Measurements from ENCODE around the gene DYNC2I2. TPM values are rescaled to one million over a fixed set of nuclear protein-coding genes. Genes with fewer than 3 reads are reported as not detected.

DYNC2I2 gene
- total RNA-seq, 1 experiment from 2014 or later = 71.1 TPM

DNA sequence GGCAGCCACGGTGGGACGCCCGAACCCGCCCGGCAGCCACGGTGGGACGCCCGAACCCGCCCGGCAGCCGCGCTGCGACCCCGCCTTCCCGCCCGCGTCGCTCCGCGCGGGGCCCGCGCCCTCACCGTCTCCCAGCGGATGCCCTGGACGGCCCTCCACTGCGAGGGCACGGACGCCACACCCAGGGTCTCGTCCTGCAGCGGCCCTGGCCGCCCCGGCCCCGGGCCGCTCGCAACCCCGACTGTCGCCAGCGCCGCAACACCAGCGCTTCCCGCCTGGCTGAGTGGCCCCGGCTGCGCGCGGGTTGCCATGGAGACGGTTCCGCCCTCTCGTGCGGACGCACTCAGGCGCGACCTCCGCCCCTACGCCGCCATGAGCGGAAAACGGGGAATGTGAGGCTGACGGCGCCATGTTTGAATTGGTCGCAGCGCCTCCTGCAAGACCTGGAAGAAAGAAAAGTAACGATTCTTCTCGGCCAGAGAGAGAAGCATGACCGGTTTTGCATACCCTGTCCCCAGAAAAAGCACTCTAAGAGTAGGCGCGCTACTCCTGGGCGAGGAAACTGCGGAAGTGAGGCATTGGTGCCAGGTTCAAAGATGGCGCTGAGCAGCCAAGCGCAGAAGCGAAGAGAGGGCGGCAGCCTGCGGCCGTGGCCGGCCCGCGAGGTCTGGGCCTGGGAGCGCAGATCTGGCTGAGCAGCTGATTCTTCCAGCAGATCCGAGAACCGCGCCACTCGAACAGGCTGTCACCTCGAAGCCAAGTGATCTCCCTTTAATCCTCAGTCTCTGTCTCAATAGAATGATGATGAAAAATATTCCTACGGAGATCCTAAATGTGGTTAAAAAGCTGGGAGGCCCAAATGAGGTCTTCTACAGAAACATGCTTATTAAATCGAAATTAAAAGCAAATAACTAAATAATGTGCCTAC, at the start of gene DYNC2I2 (continued):
- TF ChIP-seq, protein P1, sequence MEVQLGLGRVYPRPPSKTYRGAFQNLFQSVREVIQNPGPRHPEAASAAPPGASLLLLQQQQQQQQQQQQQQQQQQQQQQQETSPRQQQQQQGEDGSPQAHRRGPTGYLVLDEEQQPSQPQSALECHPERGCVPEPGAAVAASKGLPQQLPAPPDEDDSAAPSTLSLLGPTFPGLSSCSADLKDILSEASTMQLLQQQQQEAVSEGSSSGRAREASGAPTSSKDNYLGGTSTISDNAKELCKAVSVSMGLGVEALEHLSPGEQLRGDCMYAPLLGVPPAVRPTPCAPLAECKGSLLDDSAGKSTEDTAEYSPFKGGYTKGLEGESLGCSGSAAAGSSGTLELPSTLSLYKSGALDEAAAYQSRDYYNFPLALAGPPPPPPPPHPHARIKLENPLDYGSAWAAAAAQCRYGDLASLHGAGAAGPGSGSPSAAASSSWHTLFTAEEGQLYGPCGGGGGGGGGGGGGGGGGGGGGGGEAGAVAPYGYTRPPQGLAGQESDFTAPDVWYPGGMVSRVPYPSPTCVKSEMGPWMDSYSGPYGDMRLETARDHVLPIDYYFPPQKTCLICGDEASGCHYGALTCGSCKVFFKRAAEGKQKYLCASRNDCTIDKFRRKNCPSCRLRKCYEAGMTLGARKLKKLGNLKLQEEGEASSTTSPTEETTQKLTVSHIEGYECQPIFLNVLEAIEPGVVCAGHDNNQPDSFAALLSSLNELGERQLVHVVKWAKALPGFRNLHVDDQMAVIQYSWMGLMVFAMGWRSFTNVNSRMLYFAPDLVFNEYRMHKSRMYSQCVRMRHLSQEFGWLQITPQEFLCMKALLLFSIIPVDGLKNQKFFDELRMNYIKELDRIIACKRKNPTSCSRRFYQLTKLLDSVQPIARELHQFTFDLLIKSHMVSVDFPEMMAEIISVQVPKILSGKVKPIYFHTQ (CRISPR knock-in tag; IDR thresholded peaks at IDR 0.05) = no peak
- TF ChIP-seq, protein P2, sequence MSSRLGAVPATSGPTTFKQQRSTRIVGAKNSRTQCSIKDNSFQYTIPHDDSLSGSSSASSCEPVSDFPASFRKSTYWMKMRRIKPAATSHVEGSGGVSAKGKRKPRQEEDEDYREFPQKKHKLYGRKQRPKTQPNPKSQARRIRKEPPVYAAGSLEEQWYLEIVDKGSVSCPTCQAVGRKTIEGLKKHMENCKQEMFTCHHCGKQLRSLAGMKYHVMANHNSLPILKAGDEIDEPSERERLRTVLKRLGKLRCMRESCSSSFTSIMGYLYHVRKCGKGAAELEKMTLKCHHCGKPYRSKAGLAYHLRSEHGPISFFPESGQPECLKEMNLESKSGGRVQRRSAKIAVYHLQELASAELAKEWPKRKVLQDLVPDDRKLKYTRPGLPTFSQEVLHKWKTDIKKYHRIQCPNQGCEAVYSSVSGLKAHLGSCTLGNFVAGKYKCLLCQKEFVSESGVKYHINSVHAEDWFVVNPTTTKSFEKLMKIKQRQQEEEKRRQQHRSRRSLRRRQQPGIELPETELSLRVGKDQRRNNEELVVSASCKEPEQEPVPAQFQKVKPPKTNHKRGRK (CRISPR knock-in tag; IDR thresholded peaks at IDR 0.05; ENCODE audit: borderline replicate concordance) = no peak
- TF ChIP-seq, protein P3, sequence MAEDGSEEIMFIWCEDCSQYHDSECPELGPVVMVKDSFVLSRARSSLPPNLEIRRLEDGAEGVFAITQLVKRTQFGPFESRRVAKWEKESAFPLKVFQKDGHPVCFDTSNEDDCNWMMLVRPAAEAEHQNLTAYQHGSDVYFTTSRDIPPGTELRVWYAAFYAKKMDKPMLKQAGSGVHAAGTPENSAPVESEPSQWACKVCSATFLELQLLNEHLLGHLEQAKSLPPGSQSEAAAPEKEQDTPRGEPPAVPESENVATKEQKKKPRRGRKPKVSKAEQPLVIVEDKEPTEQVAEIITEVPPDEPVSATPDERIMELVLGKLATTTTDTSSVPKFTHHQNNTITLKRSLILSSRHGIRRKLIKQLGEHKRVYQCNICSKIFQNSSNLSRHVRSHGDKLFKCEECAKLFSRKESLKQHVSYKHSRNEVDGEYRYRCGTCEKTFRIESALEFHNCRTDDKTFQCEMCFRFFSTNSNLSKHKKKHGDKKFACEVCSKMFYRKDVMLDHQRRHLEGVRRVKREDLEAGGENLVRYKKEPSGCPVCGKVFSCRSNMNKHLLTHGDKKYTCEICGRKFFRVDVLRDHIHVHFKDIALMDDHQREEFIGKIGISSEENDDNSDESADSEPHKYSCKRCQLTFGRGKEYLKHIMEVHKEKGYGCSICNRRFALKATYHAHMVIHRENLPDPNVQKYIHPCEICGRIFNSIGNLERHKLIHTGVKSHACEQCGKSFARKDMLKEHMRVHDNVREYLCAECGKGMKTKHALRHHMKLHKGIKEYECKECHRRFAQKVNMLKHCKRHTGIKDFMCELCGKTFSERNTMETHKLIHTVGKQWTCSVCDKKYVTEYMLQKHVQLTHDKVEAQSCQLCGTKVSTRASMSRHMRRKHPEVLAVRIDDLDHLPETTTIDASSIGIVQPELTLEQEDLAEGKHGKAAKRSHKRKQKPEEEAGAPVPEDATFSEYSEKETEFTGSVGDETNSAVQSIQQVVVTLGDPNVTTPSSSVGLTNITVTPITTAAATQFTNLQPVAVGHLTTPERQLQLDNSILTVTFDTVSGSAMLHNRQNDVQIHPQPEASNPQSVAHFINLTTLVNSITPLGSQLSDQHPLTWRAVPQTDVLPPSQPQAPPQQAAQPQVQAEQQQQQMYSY (CRISPR knock-in tag; IDR thresholded peaks at IDR 0.05) = no peak
- TF ChIP-seq MXD4 (CRISPR knock-in tag; IDR thresholded peaks at IDR 0.05; ENCODE audit: borderline replicate concordance) (no peak), SMAD3 (CRISPR knock-in tag; IDR thresholded peaks at IDR 0.05; ENCODE audit: borderline replicate concordance) (0 out of 2 replicates have a peak, but pooled peaks have one; percentile 13), RORB (CRISPR knock-in tag; IDR thresholded peaks at IDR 0.05) (no peak), ZNF671 (CRISPR knock-in tag; IDR thresholded peaks at IDR 0.05) (no peak), HMGA2 (CRISPR knock-in tag; IDR thresholded peaks at IDR 0.05) (no peak), IRF2 (CRISPR knock-in tag; IDR thresholded peaks at IDR 0.05; ENCODE audit: borderline replicate concordance, low read depth) (no peak), NR3C1 (CRISPR knock-in tag; conservative IDR thresholded peaks at IDR 0.05; ENCODE audit: low read depth) (no peak), CREM (CRISPR knock-in tag; IDR thresholded peaks at IDR 0.05) (peak; percentile 84), SP1 (CRISPR knock-in tag; conservative IDR thresholded peaks at IDR 0.05) (peak; percentile 85), EMX1 (CRISPR knock-in tag; IDR thresholded peaks at IDR 0.05) (no peak), GABPB1 (CRISPR knock-in tag; IDR thresholded peaks at IDR 0.05) (0 out of 2 replicates have a peak, but pooled peaks have one; percentile 23), JUN (CRISPR knock-in tag; IDR thresholded peaks at IDR 0.05) (no peak), ZNF423 (CRISPR knock-in tag; IDR thresholded peaks at IDR 0.05) (no peak), ATF1 (CRISPR knock-in tag; IDR thresholded peaks at IDR 0.05) (no peak), ELF4 (CRISPR knock-in tag; IDR thresholded peaks at IDR 0.05; ENCODE audit: low read depth) (no peak), ESRRA (CRISPR knock-in tag; IDR thresholded peaks at IDR 0.05; ENCODE audit: borderline replicate concordance) (no peak; the same call in 1 of the 2 replicates), ZNF138 (CRISPR knock-in tag; conservative IDR thresholded peaks at IDR 0.05) (no peak), TEAD1 (CRISPR knock-in tag; IDR thresholded peaks at IDR 0.05) (peak; percentile 72; the same call in 1 of the 2 replicates), ZNF219 (CRISPR knock-in tag; IDR thresholded peaks at IDR 0.05; ENCODE audit: borderline replicate concordance) (no peak), ZNF232 (CRISPR knock-in tag; IDR thresholded peaks at IDR 0.05) (peak; percentile 72; the same call in 1 of the 2 replicates)
- TF ChIP-seq, protein P4, sequence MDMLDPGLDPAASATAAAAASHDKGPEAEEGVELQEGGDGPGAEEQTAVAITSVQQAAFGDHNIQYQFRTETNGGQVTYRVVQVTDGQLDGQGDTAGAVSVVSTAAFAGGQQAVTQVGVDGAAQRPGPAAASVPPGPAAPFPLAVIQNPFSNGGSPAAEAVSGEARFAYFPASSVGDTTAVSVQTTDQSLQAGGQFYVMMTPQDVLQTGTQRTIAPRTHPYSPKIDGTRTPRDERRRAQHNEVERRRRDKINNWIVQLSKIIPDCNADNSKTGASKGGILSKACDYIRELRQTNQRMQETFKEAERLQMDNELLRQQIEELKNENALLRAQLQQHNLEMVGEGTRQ (CRISPR knock-in tag; IDR thresholded peaks at IDR 0.05) = no peak
- TF ChIP-seq, protein P5, sequence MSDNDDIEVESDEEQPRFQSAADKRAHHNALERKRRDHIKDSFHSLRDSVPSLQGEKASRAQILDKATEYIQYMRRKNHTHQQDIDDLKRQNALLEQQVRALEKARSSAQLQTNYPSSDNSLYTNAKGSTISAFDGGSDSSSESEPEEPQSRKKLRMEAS (CRISPR knock-in tag; IDR thresholded peaks at IDR 0.05) = peak; percentile 93
- TF ChIP-seq, protein P6, sequence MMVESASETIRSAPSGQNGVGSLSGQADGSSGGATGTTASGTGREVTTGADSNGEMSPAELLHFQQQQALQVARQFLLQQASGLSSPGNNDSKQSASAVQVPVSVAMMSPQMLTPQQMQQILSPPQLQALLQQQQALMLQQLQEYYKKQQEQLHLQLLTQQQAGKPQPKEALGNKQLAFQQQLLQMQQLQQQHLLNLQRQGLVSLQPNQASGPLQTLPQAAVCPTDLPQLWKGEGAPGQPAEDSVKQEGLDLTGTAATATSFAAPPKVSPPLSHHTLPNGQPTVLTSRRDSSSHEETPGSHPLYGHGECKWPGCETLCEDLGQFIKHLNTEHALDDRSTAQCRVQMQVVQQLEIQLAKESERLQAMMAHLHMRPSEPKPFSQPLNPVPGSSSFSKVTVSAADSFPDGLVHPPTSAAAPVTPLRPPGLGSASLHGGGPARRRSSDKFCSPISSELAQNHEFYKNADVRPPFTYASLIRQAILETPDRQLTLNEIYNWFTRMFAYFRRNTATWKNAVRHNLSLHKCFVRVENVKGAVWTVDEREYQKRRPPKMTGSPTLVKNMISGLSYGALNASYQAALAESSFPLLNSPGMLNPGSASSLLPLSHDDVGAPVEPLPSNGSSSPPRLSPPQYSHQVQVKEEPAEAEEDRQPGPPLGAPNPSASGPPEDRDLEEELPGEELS (CRISPR knock-in tag; IDR thresholded peaks at IDR 0.05) = peak; percentile 84
- TF ChIP-seq, protein P7, sequence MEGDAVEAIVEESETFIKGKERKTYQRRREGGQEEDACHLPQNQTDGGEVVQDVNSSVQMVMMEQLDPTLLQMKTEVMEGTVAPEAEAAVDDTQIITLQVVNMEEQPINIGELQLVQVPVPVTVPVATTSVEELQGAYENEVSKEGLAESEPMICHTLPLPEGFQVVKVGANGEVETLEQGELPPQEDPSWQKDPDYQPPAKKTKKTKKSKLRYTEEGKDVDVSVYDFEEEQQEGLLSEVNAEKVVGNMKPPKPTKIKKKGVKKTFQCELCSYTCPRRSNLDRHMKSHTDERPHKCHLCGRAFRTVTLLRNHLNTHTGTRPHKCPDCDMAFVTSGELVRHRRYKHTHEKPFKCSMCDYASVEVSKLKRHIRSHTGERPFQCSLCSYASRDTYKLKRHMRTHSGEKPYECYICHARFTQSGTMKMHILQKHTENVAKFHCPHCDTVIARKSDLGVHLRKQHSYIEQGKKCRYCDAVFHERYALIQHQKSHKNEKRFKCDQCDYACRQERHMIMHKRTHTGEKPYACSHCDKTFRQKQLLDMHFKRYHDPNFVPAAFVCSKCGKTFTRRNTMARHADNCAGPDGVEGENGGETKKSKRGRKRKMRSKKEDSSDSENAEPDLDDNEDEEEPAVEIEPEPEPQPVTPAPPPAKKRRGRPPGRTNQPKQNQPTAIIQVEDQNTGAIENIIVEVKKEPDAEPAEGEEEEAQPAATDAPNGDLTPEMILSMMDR (IDR thresholded peaks at IDR 0.05) = no peak

All from WTC11 (cell line).